K562 (cell line): ENCODE data around the gene HCN3.

Experiments
- CEBPB ChIP-seq: fragments of 450-650 bp; IDR thresholded peaks from 2 replicates; pipeline ENCODE4 v1.6.1; 2016; ENCODE audit warnings: missing genetic modification characterization, missing compliant biosample characterization
- CHD2 ChIP-seq: IDR thresholded peaks from 2 replicates; pipeline ENCODE4 v1.6.1; 2011; ENCODE audit warnings: low read depth, low read length
- ESRRA ChIP-seq: fragments of 450-650 bp; IDR thresholded peaks from 2 replicates; pipeline ENCODE4 v1.6.1; 2014; ENCODE audit warnings: low read depth, mild to moderate bottlenecking, moderate library complexity, borderline replicate concordance
- PCBP1 ChIP-seq: fragments of 200-400 bp; formaldehyde crosslinking; IDR thresholded peaks from 2 replicates; pipeline ENCODE4 v1.6.1; 2018; ENCODE audit warnings: mild to moderate bottlenecking, low read depth, low read length; ENCODE audit not compliant: poor library complexity, severe bottlenecking
- RBFOX2 ChIP-seq: fragments of 200-400 bp; formaldehyde crosslinking; IDR thresholded peaks from 2 replicates; pipeline ENCODE4 v1.6.1; 2017; ENCODE audit warnings: low read depth, mild to moderate bottlenecking, low read length, moderate library complexity
- ZNF197 ChIP-seq: fragments of 200-800 bp; sonication (Bioruptor generic); IDR thresholded peaks from 2 replicates; pipeline ENCODE4 v1.6.1; 2016; ENCODE audit warnings: low read depth, missing genetic modification characterization, missing compliant biosample characterization
- TF ChIP-seq, protein P1 (sequence below): sonication (generic); formaldehyde crosslinking; IDR thresholded peaks from 2 replicates; pipeline ENCODE4 v1.5.0; 2020; ENCODE audit warnings: missing genetic modification reagents
- TF ChIP-seq, protein P2 (sequence below): fragments of 250-450 bp; sonication (Bioruptor Pico); IDR thresholded peaks from 2 replicates; pipeline ENCODE4 v1.5.0; 2021; ENCODE audit warnings: mild to moderate bottlenecking, borderline replicate concordance

DNA sequence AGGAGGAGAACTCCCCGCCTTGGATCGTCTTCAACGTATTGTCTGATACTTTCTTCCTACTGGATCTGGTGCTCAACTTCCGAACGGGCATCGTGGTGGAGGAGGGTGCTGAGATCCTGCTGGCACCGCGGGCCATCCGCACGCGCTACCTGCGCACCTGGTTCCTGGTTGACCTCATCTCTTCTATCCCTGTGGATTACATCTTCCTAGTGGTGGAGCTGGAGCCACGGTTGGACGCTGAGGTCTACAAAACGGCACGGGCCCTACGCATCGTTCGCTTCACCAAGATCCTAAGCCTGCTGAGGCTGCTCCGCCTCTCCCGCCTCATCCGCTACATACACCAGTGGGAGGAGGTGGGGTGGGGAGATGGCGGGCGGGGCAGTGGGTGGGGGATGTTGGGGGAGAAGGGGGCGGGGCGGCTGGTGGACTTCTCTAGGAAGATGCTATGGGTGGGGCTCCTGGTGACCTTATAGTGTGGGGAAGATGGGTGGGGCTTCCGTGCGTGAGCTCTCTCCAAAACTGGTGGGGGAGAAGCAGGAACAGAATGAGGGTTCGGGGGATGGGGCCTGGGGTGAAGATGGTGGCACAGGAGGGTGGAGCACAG lies 5.3 kb downstream of the HCN3 start:
- TF ChIP-seq, protein P1, sequence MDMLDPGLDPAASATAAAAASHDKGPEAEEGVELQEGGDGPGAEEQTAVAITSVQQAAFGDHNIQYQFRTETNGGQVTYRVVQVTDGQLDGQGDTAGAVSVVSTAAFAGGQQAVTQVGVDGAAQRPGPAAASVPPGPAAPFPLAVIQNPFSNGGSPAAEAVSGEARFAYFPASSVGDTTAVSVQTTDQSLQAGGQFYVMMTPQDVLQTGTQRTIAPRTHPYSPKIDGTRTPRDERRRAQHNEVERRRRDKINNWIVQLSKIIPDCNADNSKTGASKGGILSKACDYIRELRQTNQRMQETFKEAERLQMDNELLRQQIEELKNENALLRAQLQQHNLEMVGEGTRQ (CRISPR knock-in tag): no peak
- TF ChIP-seq ZNF197 (CRISPR knock-in tag) (no peak), CEBPB (tag) (no peak), CHD2 (no peak), PCBP1 (no peak), RBFOX2 (no peak), ESRRA (no peak)
- TF ChIP-seq, protein P2, sequence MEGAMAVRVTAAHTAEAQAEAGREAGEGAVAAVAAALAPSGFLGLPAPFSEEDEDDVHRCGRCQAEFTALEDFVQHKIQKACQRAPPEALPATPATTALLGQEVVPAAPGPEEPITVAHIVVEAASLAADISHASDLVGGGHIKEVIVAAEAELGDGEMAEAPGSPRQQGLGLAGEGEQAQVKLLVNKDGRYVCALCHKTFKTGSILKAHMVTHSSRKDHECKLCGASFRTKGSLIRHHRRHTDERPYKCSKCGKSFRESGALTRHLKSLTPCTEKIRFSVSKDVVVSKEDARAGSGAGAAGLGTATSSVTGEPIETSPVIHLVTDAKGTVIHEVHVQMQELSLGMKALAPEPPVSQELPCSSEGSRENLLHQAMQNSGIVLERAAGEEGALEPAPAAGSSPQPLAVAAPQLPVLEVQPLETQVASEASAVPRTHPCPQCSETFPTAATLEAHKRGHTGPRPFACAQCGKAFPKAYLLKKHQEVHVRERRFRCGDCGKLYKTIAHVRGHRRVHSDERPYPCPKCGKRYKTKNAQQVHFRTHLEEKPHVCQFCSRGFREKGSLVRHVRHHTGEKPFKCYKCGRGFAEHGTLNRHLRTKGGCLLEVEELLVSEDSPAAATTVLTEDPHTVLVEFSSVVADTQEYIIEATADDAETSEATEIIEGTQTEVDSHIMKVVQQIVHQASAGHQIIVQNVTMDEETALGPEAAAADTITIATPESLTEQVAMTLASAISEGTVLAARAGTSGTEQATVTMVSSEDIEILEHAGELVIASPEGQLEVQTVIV (CRISPR knock-in tag): no peak
